B cell (primary cell): Measurements from ENCODE around the gene MNX1. TPM values are rescaled to one million over a fixed set of nuclear protein-coding genes. Genes with fewer than 3 reads are reported as not detected.
A peak's percentile ranks its signal among the peaks of the same experiment; 100 is the strongest.

Experiments
- ATAC-seq: fragments of 200-7000 bp; cut with Tn5 transposase; one replicate; pipeline ENCODE4 v1.10.0; 2021; ENCODE audit warnings: low read depth, mild to moderate bottlenecking, moderate number of reproducible peaks, moderate library complexity
- CTCF ChIA-PET: fragments of 350-600 bp; sonication (Branson Sonifier 250); formaldehyde crosslinking; loops from one replicate; lab custom pipeline; 2021; ENCODE audit warnings: antibody characterized with exemption, inconsistent platforms; lab: Charles Lee
- POLR2A ChIA-PET: fragments of 350-600 bp; sonication (Branson Sonifier 250); formaldehyde crosslinking; loops from one replicate; lab custom pipeline; 2021; ENCODE audit warnings: antibody characterized with exemption; lab: Charles Lee
- DNase-seq: peaks from one replicate; pipeline ENCODE4 v3.0.0; 2013
- H2AFZ ChIP-seq: 2 replicates; pipeline ENCODE4 v1.6.1; 2012; ENCODE audit warnings: mild to moderate bottlenecking, low read depth, low read length; ENCODE audit not compliant: insufficient read depth, poor library complexity, severe bottlenecking
- H3K27ac ChIP-seq, 2 donors: 1 replicate in 1 of 2; 2 replicates in 1 of 2; pipeline ENCODE4 v1.5.1; 2012 to 2013; ENCODE audit warnings: low read length in 2 of 2, mild to moderate bottlenecking in 2 of 2, moderate library complexity in 1 of 2
- H3K27me3 ChIP-seq, 4 experiments: fragments of 200-600 bp in 1 of 4; sonication (generic) in 1 of 4; replicated peaks in 1 of 4; 1 replicate in 2 of 4; 2 replicates in 2 of 4; pipeline versions ENCODE4 v1.6.1 to v1.7.0; 2013 to 2016; ENCODE audit warnings: low read length in 3 of 4, mild to moderate bottlenecking in 2 of 4, mixed read lengths in 1 of 4, moderate library complexity in 1 of 4; ENCODE audit not compliant: insufficient read depth in 4 of 4, control insufficient read depth in 3 of 4; ENCODE audit errors: control extremely low read depth in 1 of 4
- H3K36me3 ChIP-seq, 2 experiments: replicated peaks in 1 of 2; 1 replicate in 1 of 2; 2 replicates in 1 of 2; pipeline versions ENCODE4 v1.6.1 to v1.7.1; 2013; ENCODE audit warnings: low read length in 1 of 2; ENCODE audit not compliant: insufficient read depth in 2 of 2, control insufficient read depth in 1 of 2; ENCODE audit errors: control extremely low read depth in 1 of 2, extremely low read depth in 1 of 2
- H3K4me1 ChIP-seq, 2 donors: fragments of 200-600 bp in 1 of 2; sonication (generic) in 1 of 2; 1 replicate in 1 of 2; 2 replicates in 1 of 2; pipeline versions ENCODE4 v1.5.1 to v1.6.1; 2013 to 2017; ENCODE audit warnings: low read length in 2 of 2; ENCODE audit not compliant: control insufficient read depth in 2 of 2, insufficient read depth in 2 of 2
- H3K4me2 ChIP-seq: replicated peaks from 2 replicates; pipeline ENCODE3; 2012; ENCODE audit warnings: mild to moderate bottlenecking, low read depth, low read length; ENCODE audit not compliant: poor library complexity, severe bottlenecking
- H3K4me3 ChIP-seq, 5 experiments: fragments of 200-600 bp in 1 of 5; sonication (generic) in 1 of 5; 1 replicate in 3 of 5; 2 replicates in 2 of 5; pipeline versions ENCODE4 v1.5.1 to v1.7.0; 2011 to 2016; ENCODE audit warnings: low read length in 4 of 5, mild to moderate bottlenecking in 4 of 5, low read depth in 2 of 5, control low read depth in 1 of 5, moderate library complexity in 1 of 5; ENCODE audit not compliant: insufficient read depth in 1 of 5; ENCODE audit errors: control extremely low read depth in 1 of 5, extremely low read depth in 1 of 5
- H3K79me2 ChIP-seq: fragments of 200-600 bp; sonication (generic); one replicate; pipeline ENCODE4 v1.6.0; 2016; ENCODE audit warnings: low read length; ENCODE audit not compliant: control insufficient read depth, insufficient read depth
- H3K9ac ChIP-seq: fragments of 200-600 bp; sonication (generic); 2 replicates; pipeline ENCODE4 v1.6.1; 2017; ENCODE audit warnings: mild to moderate bottlenecking, low read length, moderate library complexity
- H3K9me3 ChIP-seq, 3 donors: one replicate each; pipeline versions ENCODE4 v1.6.1 to v1.7.1; 2013; ENCODE audit warnings: low read length in 2 of 3; ENCODE audit not compliant: control insufficient read depth in 2 of 3, insufficient read depth in 1 of 3; ENCODE audit errors: control extremely low read depth in 1 of 3
- H4K20me1 ChIP-seq: 2 replicates; pipeline ENCODE4 v1.6.0; 2012; ENCODE audit warnings: mild to moderate bottlenecking, low read length; ENCODE audit not compliant: insufficient read depth, control insufficient read depth, poor library complexity, severe bottlenecking
- H3K27ac Mint-ChIP-seq: one replicate; pipeline ENCODE4 v1.8.0; 2021; ENCODE audit warnings: mixed read lengths
- H3K27me3 Mint-ChIP-seq: one replicate; pipeline ENCODE4 v1.8.0; 2021; ENCODE audit warnings: mixed read lengths
- H3K4me1 Mint-ChIP-seq: one replicate; pipeline ENCODE4 v1.8.0; 2021; ENCODE audit warnings: mixed read lengths
- H3K4me3 Mint-ChIP-seq: one replicate; pipeline ENCODE4 v1.8.0; 2021; ENCODE audit warnings: mixed read lengths
- H3K9me3 Mint-ChIP-seq: one replicate; pipeline ENCODE4 v1.8.0; 2022; ENCODE audit warnings: mixed read lengths; ENCODE audit not compliant: insufficient read depth
- EZH2 ChIP-seq: IDR thresholded peaks from 2 replicates; pipeline ENCODE4 v1.6.1; 2012; ENCODE audit warnings: borderline replicate concordance, low read depth, mild to moderate bottlenecking, moderate library complexity, low read length; ENCODE audit not compliant: insufficient read depth, poor library complexity, severe bottlenecking
- WGBS: methylation state at CpG from one replicate; pipeline ENCODE4 v1.1.5; 2013; ENCODE audit warnings: missing lambda C conversion rate; ENCODE audit not compliant: insufficient coverage; 5-methylcytosine and 5-hydroxymethylcytosine counted together
- intact Hi-C: fragments of 100-400 bp; cut with micrococcal nuclease; formaldehyde crosslinking; loops from one replicate; pipeline ENCODE4 v1.10.0; 2022
- polyA plus RNA-seq: library from polyadenylated mRNA; depleted of rRNA; stranded (reverse); fragments of >200 nt; gene quantifications from 2 replicates; pipeline ENCODE4 v1.2.3, GENCODE V29; 2012
- total RNA-seq, 2 donors: library from RNA; stranded (reverse); fragments of 120-200 nt in 1 of 2; gene quantifications; 1 replicate in 1 of 2; 2 replicates in 1 of 2; pipeline versions ENCODE4 v1.2.3 to v1.2.4, GENCODE V29; 2013 to 2022
- TF ChIP-seq, protein P1 (sequence below): fragments of 200-600 bp; IDR thresholded peaks from one replicate; pipeline ENCODE4 v1.8.0; 2022; ENCODE audit warnings: antibody characterized with exemption, mild to moderate bottlenecking

The MNX1 gene
- total and polyA plus RNA-seq, 2 donors (not counting 1 experiment from before 2014, with no cell fraction given): not detected

DNA sequence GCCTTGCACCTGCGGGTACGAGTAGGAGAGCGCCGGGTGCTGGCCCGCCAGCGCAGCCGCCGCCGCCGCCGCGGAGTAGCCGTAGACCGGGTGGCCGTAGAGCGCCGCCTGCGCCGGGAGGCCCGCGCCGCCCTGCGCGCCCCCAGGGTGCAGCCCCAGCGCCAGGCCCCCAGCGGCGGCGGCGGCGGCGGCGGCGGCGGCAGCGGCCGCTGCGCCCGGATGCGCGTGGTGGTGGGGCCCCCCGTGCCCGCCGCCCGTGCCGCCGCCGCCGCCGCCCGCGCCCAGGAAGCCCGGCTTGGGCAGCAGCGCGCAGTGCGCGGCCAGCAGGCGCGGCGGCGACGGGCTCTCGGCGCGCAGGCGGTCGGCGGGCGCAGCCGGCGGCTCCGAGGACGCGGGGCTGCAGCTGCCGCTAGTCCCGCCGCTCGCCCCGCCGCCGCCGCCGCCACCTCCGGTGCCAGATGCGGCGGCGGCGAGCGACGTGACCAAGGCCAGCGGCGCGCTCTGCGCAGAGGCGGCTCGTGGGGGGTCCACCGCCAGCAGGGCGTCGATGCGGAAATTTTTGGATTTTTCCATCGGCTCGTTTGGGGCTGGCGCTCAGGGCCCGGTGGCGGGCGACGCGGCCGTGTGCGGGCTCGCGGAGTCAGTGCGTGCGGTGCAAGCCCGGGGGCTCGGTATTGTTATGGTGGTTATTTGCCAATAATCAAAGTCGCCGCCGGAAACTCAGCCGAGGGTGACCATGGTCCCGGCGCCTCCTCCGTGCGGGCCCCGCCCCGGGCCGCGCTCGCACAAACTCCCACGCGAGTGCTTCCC lies 480 bp downstream of the MNX1 start:
- no peak for DNase-seq
- H3K9me3 ChIP-seq: peaks cover 0 to 32% (median 0%) of the 10 kb centered on the region in 3 donors
- intact Hi-C loops: no loop called here
- peaks cover 58% of the 10 kb centered on the region for H3K27me3 Mint-ChIP-seq
- H3K9ac ChIP-seq: peak overlapping the region; percentile 54
- no peak overlapping the region for H3K27ac Mint-ChIP-seq
- H3K79me2 ChIP-seq: no peaks in the 10 kb centered on the region
- peaks cover 0 to 85% (median 45%) of the 10 kb centered on the region in 4 experiments for H3K27me3 ChIP-seq
- H3K4me3 Mint-ChIP-seq: peak overlapping the region; percentile 74
- peak overlapping the region in 4 of 5 experiments; percentile 28 to 59 (median 50) for H3K4me3 ChIP-seq
- CTCF ChIA-PET: no interaction called here
- H2AFZ ChIP-seq: peak overlapping the region; percentile 64
- no peaks in the 10 kb centered on the region for H3K9me3 Mint-ChIP-seq
- WGBS: 1% methylated on average over 130 of the region's 130 CpGs
- no peaks in the 10 kb centered on the region for H4K20me1 ChIP-seq
- peaks cover 26 to 32% of the 10 kb centered on the region in 2 donors for H3K4me1 ChIP-seq
- H3K4me1 Mint-ChIP-seq: peaks cover 20% of the 10 kb centered on the region
- peak; percentile 13 for ATAC-seq
- no peak overlapping the region for H3K27ac ChIP-seq
- H3K36me3 ChIP-seq: no peaks in the 10 kb centered on the region
- no peak for TF ChIP-seq EZH2
- H3K4me2 ChIP-seq: peak overlapping the region; percentile 80
- POLR2A ChIA-PET: no interaction called here

GRCh38 chr7:157009170-157009777 lies 1.2 kb downstream of the MNX1 start:
- peak overlapping the region; percentile 62 for H3K4me2 ChIP-seq

More at GRCh38 chr7:157009170-157009777, 1.2 kb downstream of the MNX1 start:
- Histone ChIP-seq H3K4me1 (peaks cover 32 to 33% of the 10 kb centered on the region in 2 donors), H3K9ac (no peak overlapping the region), H3K79me2 (no peaks in the 10 kb centered on the region), H3K9me3 (peaks cover 0 to 33% (median 0%) of the 10 kb centered on the region in 3 donors), H3K27me3 (peaks cover 0 to 85% (median 48%) of the 10 kb centered on the region in 4 experiments), H4K20me1 (no peaks in the 10 kb centered on the region), H3K27ac (no peak overlapping the region), H2AFZ (peak overlapping the region; percentile 38), H3K36me3 (no peaks in the 10 kb centered on the region), H3K4me3 (peak overlapping the region in 1 of 5 experiments; percentile 9)
- H3K4me3 Mint-ChIP-seq: peak overlapping the region; percentile 74
- ChIA-PET POLR2A (no interaction called here), CTCF (no interaction called here)
- DNase-seq: peak; percentile 41
- no peak for ATAC-seq
- H3K27ac Mint-ChIP-seq: no peak overlapping the region
- TF ChIP-seq, protein P1, sequence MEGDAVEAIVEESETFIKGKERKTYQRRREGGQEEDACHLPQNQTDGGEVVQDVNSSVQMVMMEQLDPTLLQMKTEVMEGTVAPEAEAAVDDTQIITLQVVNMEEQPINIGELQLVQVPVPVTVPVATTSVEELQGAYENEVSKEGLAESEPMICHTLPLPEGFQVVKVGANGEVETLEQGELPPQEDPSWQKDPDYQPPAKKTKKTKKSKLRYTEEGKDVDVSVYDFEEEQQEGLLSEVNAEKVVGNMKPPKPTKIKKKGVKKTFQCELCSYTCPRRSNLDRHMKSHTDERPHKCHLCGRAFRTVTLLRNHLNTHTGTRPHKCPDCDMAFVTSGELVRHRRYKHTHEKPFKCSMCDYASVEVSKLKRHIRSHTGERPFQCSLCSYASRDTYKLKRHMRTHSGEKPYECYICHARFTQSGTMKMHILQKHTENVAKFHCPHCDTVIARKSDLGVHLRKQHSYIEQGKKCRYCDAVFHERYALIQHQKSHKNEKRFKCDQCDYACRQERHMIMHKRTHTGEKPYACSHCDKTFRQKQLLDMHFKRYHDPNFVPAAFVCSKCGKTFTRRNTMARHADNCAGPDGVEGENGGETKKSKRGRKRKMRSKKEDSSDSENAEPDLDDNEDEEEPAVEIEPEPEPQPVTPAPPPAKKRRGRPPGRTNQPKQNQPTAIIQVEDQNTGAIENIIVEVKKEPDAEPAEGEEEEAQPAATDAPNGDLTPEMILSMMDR: no peak
- peak; percentile 38 for TF ChIP-seq EZH2
- H3K27me3 Mint-ChIP-seq: peaks cover 58% of the 10 kb centered on the region
- peaks cover 26% of the 10 kb centered on the region for H3K4me1 Mint-ChIP-seq
- no peaks in the 10 kb centered on the region for H3K9me3 Mint-ChIP-seq
- 4% methylated on average over 46 of the region's 49 CpGs for WGBS
- intact Hi-C loops: no loop called here
